Lower leg skin (tissue), 4 donors: ENCODE data around the gene C10orf67. TPM values are rescaled to one million over a fixed set of nuclear protein-coding genes. Genes with fewer than 3 reads are reported as not detected.

Experiments used
- DNase-seq, 2 donors: peaks; one replicate each; pipeline ENCODE4 v3.0.0-alpha.2; 2019; ENCODE audit warnings: low spot score in 2 of 2
- H3K4me3 ChIP-seq: fragments of 200-600 bp; sonication (generic); 2 replicates; pipeline ENCODE4 v1.5.1; 2017; ENCODE audit warnings: mild to moderate bottlenecking, low read depth; ENCODE audit not compliant: poor library complexity, severe bottlenecking
- CTCF ChIP-seq, 3 donors: fragments of 450-650 bp; IDR thresholded peaks; one replicate each; pipeline ENCODE4 v1.5.1; 2016; ENCODE audit warnings: antibody characterized with exemption in 3 of 3, mild to moderate bottlenecking in 3 of 3, moderate library complexity in 2 of 3
- POLR2A ChIP-seq, 2 donors: fragments of 450-650 bp; IDR thresholded peaks; one replicate each; pipeline ENCODE4 v1.6.1; 2016 to 2017; ENCODE audit warnings: antibody characterized with exemption in 2 of 2, mild to moderate bottlenecking in 1 of 2, moderate library complexity in 1 of 2
- WGBS, 2 donors: methylation state at CpG; one replicate each; pipeline ENCODE4 v1.1.5; 2018; 5-methylcytosine and 5-hydroxymethylcytosine counted together
- intact Hi-C: fragments of 100-400 bp; cut with DNase I; formaldehyde crosslinking; loops from one replicate; pipeline ENCODE4 v1.15.0; 2023; ENCODE audit warnings: low total_unique reads
- microRNA counts, 2 donors: library from miRNA; unstranded; fragments of <30 nt; microRNA quantifications; one replicate each; lab custom pipeline; 2016
- microRNA-seq, 2 donors: library from miRNA; unstranded; fragments of <30 nt; microRNA quantifications; one replicate each; pipeline ENCODE4, GENCODE V29; 2016; ENCODE audit warnings: borderline replicate concordance in 2 of 2, borderline number of aligned reads in 1 of 2
- total RNA-seq, 4 donors: library from RNA; depleted of rRNA; stranded (reverse); fragments of >200 nt; gene quantifications; one replicate each; pipeline ENCODE4 v1.1.0, GENCODE V29; 2016

The C10orf67 gene
- total RNA-seq, 4 donors from 2014 or later: 0.30 to 1.3 (median 0.65) TPM

GRCh38 chr10:23157239-23157681, 187.3 kb downstream of the C10orf67 start:
- 48 to 59% methylated on average over 14 of the region's 14 CpGs for WGBS, 2 donors
- DNase-seq: no peak
- no peak overlapping the region for H3K4me3 ChIP-seq
- intact Hi-C loops: no loop called here
- TF ChIP-seq CTCF (IDR thresholded peaks at IDR 0.05) (no peak), POLR2A (IDR thresholded peaks at IDR 0.05) (no peak)

- intact Hi-C loops: no loop called here
- DNase-seq: no peak
- H3K4me3 ChIP-seq: no peak overlapping the region
- WGBS, 2 donors: 62 to 63% methylated on average over 10 of the region's 10 CpGs
- TF ChIP-seq POLR2A (IDR thresholded peaks at IDR 0.05) (no peak), CTCF (IDR thresholded peaks at IDR 0.05) (no peak)
Measured at GRCh38 chr10:23156447-23157150, 188.0 kb downstream of the C10orf67 start.

DNA sequence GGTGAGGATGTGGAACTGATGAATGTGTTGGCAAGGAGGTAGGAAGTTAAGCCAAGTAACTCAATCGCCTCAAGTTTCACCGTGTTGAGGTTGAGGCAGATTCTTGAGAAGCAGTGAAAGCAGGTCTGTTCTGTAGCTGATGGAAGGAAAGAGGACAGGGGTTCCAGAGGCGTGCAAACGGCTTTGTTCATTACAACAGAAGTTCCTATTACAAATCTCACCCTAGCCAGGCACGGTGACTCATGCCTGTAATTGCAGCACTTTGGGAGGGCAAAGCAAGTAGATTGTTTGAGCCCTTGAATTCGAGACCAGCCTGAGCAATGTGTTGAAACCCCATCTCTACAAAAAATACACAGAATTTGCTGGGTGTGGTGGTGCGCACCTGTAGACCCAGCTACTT, 189.4 kb downstream of the C10orf67 start:
- H3K4me3 ChIP-seq: no peak overlapping the region
- intact Hi-C loops: no loop called here
- WGBS, 2 donors: 72 to 82% methylated on average over 7 of the region's 7 CpGs
- DNase-seq: no peak
- no peak for TF ChIP-seq POLR2A (IDR thresholded peaks at IDR 0.05)
- no peak for TF ChIP-seq CTCF (IDR thresholded peaks at IDR 0.05)

MicroRNAs within 50 kb of the gene (microRNA counts, 767-probe panel; counts per million panel counts)
- microRNA hsa-miR-1254 (lab: Ali Mortazavi, UCI): 0 to 358 counts per million in 2 donors

Small RNAs within 50 kb of the gene (microRNA-seq; reads per million reads assigned to microRNA genes)
- 0 reads per million in 2 donors for gene MIR1254-2

Other genes with a start within 250 kb of the C10orf67 start
- 10 to 100 TPM in 1 of 4 donors, 1 to 10 TPM in 3; 3.9 to 15.1 (median 9.1) TPM for gene MSRB2, start 249.2 kb downstream of the C10orf67 start, total RNA-seq
- not detected for gene PTF1A, start 152.5 kb downstream of the C10orf67 start, total RNA-seq
- gene OTUD1, start 94.3 kb upstream of the C10orf67 start, total RNA-seq: 10 to 100 TPM; 29.4 to 48.5 (median 34.8) TPM